GM12865 (cell line): ENCODE results near the gene CTXN2.

Source experiments
- DNase-seq: peaks from one replicate; pipeline ENCODE4 v3.0.0; 2010; ENCODE audit warnings: low read depth
- H3K4me3 ChIP-seq: 2 replicates; pipeline ENCODE4 v1.5.1; 2011; ENCODE audit warnings: mild to moderate bottlenecking, low read depth, low read length, control low read depth
- CTCF ChIP-seq: IDR thresholded peaks from 2 replicates; pipeline ENCODE4 v1.5.1; 2011; ENCODE audit warnings: low read length, control low read depth, low read depth, inconsistent platforms; ENCODE audit not compliant: insufficient read depth; ENCODE audit errors: missing control alignments

Gene CTXN2

GRCh38 chr15:48168616-48169015 lies 22.8 kb upstream of the CTXN2 start:
- H3K4me3 ChIP-seq, result no peak overlapping the region
- no peak for DNase-seq
- TF ChIP-seq CTCF, result no peak

GRCh38 chr15:48170981-48171380 lies 20.5 kb upstream of the CTXN2 start:
- no peak overlapping the region for H3K4me3 ChIP-seq
- no peak for TF ChIP-seq CTCF
- DNase-seq, result no peak

- TF ChIP-seq CTCF, result no peak
- no peak overlapping the region for H3K4me3 ChIP-seq
- DNase-seq, result peak; percentile 21
Observed at GRCh38 chr15:48175126-48175525, 16.3 kb upstream of the CTXN2 start.

- no peak for TF ChIP-seq CTCF
- no peak for DNase-seq
- H3K4me3 ChIP-seq, result no peak overlapping the region
Observed at GRCh38 chr15:48176112-48176511, 15.4 kb upstream of the CTXN2 start.

- no peak for TF ChIP-seq CTCF
- H3K4me3 ChIP-seq, result peak overlapping the region; percentile 75
- DNase-seq, result no peak
Observed at GRCh38 chr15:48176957-48177356, 14.5 kb upstream of the CTXN2 start.

GRCh38 chr15:48177383-48177765 lies 14.1 kb upstream of the CTXN2 start:
- peak overlapping the region; percentile 75 for H3K4me3 ChIP-seq
- DNase-seq, result peak; percentile 48
- TF ChIP-seq CTCF, result no peak

- peak within 1 kb of the TSS; percentile 75 for H3K4me3 ChIP-seq
- DNase-seq, result peak; percentile 86
- TF ChIP-seq CTCF, result no peak
Observed at GRCh38 chr15:48177766-48178647, 13.5 kb upstream of the CTXN2 start, which contains the start of gene MYEF2. TSS of gene MYEF2 (minus strand) at chr15:48178295. CDS start at chr15:48178237, 58 bp downstream.
